Measurements from ENCODE around the gene TULP4.
"Not testable (repeated sequence)": the region's sequence is repeated elsewhere in the genome, so short reads cannot be mapped to it uniquely, and the experiment has no call there.

GRCh38 chr6:158300306-158301143 lies 11.7 kb upstream of the TULP4 start:
- TF ChIP-seq, protein P1, sequence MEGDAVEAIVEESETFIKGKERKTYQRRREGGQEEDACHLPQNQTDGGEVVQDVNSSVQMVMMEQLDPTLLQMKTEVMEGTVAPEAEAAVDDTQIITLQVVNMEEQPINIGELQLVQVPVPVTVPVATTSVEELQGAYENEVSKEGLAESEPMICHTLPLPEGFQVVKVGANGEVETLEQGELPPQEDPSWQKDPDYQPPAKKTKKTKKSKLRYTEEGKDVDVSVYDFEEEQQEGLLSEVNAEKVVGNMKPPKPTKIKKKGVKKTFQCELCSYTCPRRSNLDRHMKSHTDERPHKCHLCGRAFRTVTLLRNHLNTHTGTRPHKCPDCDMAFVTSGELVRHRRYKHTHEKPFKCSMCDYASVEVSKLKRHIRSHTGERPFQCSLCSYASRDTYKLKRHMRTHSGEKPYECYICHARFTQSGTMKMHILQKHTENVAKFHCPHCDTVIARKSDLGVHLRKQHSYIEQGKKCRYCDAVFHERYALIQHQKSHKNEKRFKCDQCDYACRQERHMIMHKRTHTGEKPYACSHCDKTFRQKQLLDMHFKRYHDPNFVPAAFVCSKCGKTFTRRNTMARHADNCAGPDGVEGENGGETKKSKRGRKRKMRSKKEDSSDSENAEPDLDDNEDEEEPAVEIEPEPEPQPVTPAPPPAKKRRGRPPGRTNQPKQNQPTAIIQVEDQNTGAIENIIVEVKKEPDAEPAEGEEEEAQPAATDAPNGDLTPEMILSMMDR (tag by site-specific recombination; IDR thresholded peaks at IDR 0.05) = not testable (repeated sequence)
- not testable (repeated sequence) for TF ChIP-seq ZNF670 (tag by site-specific recombination; IDR thresholded peaks at IDR 0.05; ENCODE audit: low read depth); REPIN1 (tag by site-specific recombination; IDR thresholded peaks at IDR 0.05; ENCODE audit: low read depth); MYNN (tag by site-specific recombination; IDR thresholded peaks at IDR 0.05; ENCODE audit: borderline replicate concordance); TSHZ1 (tag by site-specific recombination; IDR thresholded peaks at IDR 0.05; ENCODE audit: borderline replicate concordance); TCF7L2 (IDR thresholded peaks at IDR 0.05; ENCODE audit: borderline replicate concordance, low read depth, low read length); ZNF768 (tag by site-specific recombination; IDR thresholded peaks at IDR 0.05); ZNF776 (tag by site-specific recombination; IDR thresholded peaks at IDR 0.05; ENCODE audit: borderline replicate concordance)
- TF ChIP-seq, protein P2, sequence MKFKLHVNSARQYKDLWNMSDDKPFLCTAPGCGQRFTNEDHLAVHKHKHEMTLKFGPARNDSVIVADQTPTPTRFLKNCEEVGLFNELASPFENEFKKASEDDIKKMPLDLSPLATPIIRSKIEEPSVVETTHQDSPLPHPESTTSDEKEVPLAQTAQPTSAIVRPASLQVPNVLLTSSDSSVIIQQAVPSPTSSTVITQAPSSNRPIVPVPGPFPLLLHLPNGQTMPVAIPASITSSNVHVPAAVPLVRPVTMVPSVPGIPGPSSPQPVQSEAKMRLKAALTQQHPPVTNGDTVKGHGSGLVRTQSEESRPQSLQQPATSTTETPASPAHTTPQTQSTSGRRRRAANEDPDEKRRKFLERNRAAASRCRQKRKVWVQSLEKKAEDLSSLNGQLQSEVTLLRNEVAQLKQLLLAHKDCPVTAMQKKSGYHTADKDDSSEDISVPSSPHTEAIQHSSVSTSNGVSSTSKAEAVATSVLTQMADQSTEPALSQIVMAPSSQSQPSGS (tag by site-specific recombination; IDR thresholded peaks at IDR 0.05; ENCODE audit: low read depth) = not testable (repeated sequence)
- TF ChIP-seq, protein P3, sequence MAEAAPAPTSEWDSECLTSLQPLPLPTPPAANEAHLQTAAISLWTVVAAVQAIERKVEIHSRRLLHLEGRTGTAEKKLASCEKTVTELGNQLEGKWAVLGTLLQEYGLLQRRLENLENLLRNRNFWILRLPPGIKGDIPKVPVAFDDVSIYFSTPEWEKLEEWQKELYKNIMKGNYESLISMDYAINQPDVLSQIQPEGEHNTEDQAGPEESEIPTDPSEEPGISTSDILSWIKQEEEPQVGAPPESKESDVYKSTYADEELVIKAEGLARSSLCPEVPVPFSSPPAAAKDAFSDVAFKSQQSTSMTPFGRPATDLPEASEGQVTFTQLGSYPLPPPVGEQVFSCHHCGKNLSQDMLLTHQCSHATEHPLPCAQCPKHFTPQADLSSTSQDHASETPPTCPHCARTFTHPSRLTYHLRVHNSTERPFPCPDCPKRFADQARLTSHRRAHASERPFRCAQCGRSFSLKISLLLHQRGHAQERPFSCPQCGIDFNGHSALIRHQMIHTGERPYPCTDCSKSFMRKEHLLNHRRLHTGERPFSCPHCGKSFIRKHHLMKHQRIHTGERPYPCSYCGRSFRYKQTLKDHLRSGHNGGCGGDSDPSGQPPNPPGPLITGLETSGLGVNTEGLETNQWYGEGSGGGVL (tag by site-specific recombination; IDR thresholded peaks at IDR 0.05) = not testable (repeated sequence)

All from HEK293 (cell line).